IPS-15b (cell line): ENCODE measurements around the gene KRTAP7-1.

ENCODE experiments used
- H3K27me3 ChIP-seq: one replicate; pipeline ENCODE4 v1.6.1; 2013; ENCODE audit warnings: low read length; ENCODE audit not compliant: control insufficient read depth, insufficient read depth
- H3K36me3 ChIP-seq: one replicate; pipeline ENCODE4 v1.6.1; 2013; ENCODE audit warnings: low read length; ENCODE audit not compliant: control insufficient read depth, insufficient read depth
- H3K4me1 ChIP-seq: one replicate; pipeline ENCODE4 v1.6.1; 2013; ENCODE audit warnings: mild to moderate bottlenecking, low read length; ENCODE audit not compliant: control insufficient read depth, insufficient read depth
- H3K4me3 ChIP-seq: one replicate; pipeline ENCODE4 v1.5.1; 2013; ENCODE audit warnings: low read depth, low read length
- H3K9ac ChIP-seq: one replicate; pipeline ENCODE4 v1.6.1; 2013; ENCODE audit warnings: low read depth, mild to moderate bottlenecking, low read length
- H3K9me3 ChIP-seq: one replicate; pipeline ENCODE4 v1.6.1; 2013; ENCODE audit warnings: mild to moderate bottlenecking, low read length; ENCODE audit not compliant: control insufficient read depth, insufficient read depth

Gene KRTAP7-1, protein sequence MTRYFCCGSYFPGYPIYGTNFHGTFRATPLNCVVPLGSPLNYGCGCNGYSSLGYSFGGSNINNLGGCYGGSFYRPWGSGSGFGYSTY

DNA sequence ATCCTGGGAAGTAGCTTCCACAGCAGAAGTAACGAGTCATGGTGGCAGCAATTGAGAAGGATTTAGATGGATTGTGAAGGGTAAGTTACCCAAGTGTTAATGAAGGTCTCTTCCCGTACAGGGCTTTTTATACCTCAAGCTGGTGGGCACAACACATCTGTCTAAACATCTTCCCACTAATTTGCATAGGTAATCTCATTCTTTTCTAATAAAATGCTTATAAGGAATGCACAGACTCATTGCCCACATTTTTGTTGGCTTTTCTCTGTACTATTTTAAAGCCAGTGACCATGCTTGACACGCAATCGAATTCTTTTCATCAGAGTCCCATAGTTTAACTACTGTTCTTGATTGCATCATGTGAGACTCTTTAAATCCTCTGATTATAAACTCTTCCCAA lies at the start of gene KRTAP7-1:
KRTAP7-1 (minus strand) TSS at position 101 of the 400 bp plus-strand sequence; CDS start at position 40, 61 bp downstream.
- Histone ChIP-seq H3K9ac (no peak within 1 kb of the TSS), H3K4me3 (no peak within 1 kb of the TSS), H3K9me3 (no peaks in the 10 kb centered on the region), H3K27me3 (no peaks in the 10 kb centered on the region), H3K36me3 (no peaks in the 10 kb centered on the region), H3K4me1 (no peaks in the 10 kb centered on the region)

DNA sequence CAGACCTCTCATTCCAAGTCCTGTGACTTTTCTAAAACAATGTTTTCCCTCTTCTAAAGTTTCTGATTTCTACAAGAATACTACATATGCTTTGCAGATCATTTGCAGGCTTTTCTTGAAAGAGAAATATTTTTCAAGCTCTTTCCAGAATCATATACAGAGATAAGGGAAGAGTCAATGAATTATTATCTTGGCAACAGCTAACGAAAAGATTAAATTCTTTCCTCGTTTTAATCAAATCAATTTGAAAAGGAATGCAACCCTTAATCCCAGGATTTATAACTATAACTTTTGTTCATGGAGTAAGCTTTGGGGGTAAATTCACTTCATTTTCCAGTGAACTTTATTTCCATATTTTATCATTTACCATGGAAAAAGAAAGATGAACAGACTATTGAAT lies 45.0 kb upstream of the KRTAP7-1 start:
- H3K27me3 ChIP-seq, result no peaks in the 10 kb centered on the region

DNA sequence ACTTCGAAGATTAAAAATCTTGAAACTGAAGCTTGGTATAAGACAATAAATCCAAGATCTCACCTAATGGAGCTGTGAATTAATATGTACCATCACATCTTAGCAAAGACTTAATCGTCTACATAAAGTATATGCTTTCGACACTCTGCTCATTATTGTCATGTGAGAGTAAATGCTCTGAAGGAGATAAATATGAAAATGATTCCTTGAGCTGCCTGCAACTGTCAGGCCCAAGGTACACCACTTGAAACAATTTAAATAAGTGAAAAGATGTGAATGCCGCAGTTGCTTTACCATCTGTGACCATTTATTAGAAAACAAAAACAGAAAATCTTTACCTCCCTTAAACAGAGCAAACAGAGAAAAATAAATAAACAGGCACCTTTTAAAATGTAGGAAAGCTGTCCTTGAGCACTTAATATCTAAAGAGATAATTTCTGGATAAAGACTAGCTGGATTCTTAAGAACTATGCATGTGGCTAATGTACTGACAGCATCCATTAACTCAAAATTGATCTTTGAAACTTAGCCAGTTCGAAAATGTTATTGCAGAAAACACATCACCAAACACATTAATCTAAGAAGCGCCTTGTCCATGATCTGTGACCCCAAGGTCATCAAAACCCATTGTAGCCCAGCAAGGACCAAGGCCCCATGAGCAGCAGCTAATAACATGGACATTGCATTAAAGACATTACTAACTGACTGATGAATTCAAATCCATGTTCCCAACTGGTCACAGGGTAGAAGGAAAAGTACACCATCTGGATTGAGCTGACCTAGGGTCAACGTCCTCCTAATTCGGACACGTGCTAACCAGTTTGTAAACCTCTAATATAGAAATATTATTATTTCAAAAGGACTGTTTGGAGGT lies 18.3 kb upstream of the KRTAP7-1 start:
- no peaks in the 10 kb centered on the region for H3K27me3 ChIP-seq
- H3K36me3 ChIP-seq, result no peaks in the 10 kb centered on the region
- no peaks in the 10 kb centered on the region for H3K9me3 ChIP-seq

More for the DNA sequence above, 45.0 kb upstream of the KRTAP7-1 start:
- Histone ChIP-seq H3K9ac (no peak overlapping the region), H3K4me1 (no peaks in the 10 kb centered on the region), H3K4me3 (no peak overlapping the region), H3K36me3 (no peaks in the 10 kb centered on the region), H3K9me3 (no peaks in the 10 kb centered on the region)

DNA sequence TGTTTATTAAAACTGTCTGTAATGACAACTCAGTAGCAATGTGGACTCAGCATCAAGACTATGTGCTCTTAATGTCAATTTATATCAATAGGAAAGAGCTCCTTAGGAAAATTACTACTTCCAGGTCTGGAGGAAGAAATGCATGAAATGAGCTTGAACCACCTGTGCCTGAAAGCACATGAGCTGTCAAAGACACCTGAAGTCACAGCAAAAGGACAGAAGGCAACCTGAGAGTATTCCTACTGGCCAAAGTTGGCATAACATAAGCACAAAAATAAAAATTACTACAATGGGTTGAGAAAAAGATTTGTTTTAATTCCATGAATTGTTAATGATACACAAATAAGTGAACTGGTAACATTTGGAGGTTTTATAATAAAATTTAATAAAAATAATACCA lies 13.4 kb upstream of the KRTAP7-1 start:
- no peaks in the 10 kb centered on the region for H3K4me1 ChIP-seq
- no peaks in the 10 kb centered on the region for H3K27me3 ChIP-seq
- H3K9me3 ChIP-seq, result no peaks in the 10 kb centered on the region
- no peaks in the 10 kb centered on the region for H3K36me3 ChIP-seq
- no peak overlapping the region for H3K4me3 ChIP-seq
- H3K9ac ChIP-seq, result no peak overlapping the region

More for the DNA sequence above, 18.3 kb upstream of the KRTAP7-1 start:
- no peak overlapping the region for H3K9ac ChIP-seq
- no peak overlapping the region for H3K4me3 ChIP-seq
- H3K4me1 ChIP-seq, result no peaks in the 10 kb centered on the region

DNA sequence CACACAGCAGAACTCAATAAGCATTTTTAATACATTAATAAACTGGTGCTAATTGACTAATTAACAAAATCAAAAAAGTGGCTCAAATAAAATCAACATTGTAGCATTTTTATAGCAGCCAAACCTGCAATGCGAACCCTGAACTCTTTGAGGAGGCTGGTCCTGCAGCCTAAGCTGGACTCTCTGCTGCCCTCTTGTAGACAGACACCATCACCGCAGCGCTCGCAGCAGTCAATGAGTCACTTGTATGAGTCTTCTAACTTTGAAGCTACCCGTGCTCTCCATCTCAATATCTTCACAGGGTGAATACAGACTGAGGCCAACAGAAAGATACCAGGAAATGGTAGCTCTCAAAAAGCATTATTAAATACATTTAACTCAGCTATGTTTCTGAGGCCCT lies 9.7 kb upstream of the KRTAP7-1 start:
- H3K36me3 ChIP-seq, result no peaks in the 10 kb centered on the region
- H3K9me3 ChIP-seq, result no peaks in the 10 kb centered on the region
- no peaks in the 10 kb centered on the region for H3K27me3 ChIP-seq
- H3K4me1 ChIP-seq, result no peaks in the 10 kb centered on the region
- H3K9ac ChIP-seq, result no peak overlapping the region
- H3K4me3 ChIP-seq, result no peak overlapping the region

DNA sequence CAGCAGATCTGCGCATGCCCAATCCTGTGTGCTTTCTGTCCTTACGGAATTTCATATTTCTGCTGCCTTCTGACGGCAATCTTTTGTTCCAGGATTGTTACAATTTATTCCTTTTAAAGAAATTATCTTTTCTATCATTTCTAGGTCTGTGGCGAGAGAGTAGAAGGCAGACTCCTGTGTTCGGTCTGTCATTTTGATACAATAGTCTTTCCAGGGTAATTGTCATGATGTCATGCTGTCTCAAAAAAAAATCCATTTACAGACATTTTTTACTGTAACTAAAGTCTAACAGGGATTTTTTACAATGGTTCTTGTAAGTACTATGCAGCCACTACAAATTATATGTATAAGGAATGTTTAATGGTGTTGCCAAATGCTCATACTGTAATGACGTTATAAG lies 9.0 kb upstream of the KRTAP7-1 start:
- H3K36me3 ChIP-seq, result no peaks in the 10 kb centered on the region
- no peaks in the 10 kb centered on the region for H3K27me3 ChIP-seq
- H3K4me1 ChIP-seq, result no peaks in the 10 kb centered on the region
- no peak overlapping the region for H3K9ac ChIP-seq
- no peak overlapping the region for H3K4me3 ChIP-seq
- H3K9me3 ChIP-seq, result no peaks in the 10 kb centered on the region

DNA sequence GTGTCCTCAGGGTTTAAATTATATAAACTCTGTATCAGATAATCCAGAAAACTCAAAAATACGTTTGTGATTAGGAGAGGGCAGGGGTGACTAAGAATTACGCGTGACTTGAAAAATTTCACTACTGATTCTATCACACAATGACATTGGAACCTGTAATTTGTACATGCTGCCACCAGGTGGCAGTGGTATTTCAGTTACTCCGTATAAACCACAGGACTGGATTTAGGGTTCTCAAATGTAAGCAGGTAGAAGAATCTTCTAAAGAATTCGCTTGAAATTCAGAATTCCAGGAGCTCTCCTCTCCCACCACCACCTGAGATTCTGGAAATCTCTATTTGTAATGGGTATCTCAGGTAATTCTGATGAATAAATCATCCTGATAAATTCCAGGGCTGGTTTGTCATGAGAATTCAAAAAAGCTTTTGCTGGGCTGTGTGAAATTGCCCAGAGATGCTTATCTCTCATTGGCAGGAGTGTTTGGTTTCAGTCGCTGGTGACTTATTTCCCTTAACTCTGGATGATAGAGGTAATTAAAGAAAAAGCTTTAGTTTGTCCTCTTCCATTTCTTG lies 1.7 kb upstream of the KRTAP7-1 start:
- Histone ChIP-seq H3K9me3 (no peaks in the 10 kb centered on the region), H3K4me3 (no peak overlapping the region), H3K4me1 (no peaks in the 10 kb centered on the region), H3K36me3 (no peaks in the 10 kb centered on the region), H3K27me3 (no peaks in the 10 kb centered on the region), H3K9ac (no peak overlapping the region)

DNA sequence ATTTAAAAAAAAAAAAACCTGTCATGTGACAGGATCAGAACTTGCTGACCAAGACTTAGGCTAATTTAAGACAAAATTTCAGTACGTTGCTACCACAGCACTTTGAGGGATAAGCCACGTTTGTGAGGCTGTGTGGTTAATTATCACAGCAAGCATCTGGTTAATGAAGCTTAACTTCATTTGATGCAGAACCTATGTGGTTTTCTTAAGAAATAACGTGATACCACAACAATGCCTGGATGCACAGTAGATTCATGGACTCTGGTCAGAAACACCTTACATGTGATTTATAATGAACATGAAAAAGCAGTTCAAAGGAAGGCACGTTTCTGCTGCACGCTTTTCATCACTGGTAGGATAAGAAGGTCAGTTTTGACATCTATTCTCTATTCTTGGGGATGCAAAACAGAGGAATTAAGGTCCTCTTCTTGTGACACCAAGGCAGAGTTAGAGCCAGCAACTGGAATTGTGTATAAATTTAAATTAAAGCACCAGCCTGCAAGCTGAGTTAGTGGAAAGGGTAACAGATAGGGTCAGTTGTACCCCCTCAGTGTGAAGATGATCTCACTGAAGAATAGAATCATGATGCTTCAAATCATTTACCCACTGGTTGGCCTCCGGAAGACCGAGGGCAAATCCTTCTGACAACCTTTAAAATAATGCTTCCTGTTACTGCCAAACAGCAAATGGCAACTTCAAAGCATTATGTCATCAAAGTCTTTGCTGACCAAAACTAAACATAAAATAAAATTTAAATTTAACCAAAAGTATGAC lies 10.5 kb downstream of the KRTAP7-1 start:
- Histone ChIP-seq H3K9me3 (no peaks in the 10 kb centered on the region), H3K36me3 (no peaks in the 10 kb centered on the region), H3K4me3 (no peak overlapping the region), H3K9ac (no peak overlapping the region), H3K4me1 (no peaks in the 10 kb centered on the region), H3K27me3 (no peaks in the 10 kb centered on the region)

DNA sequence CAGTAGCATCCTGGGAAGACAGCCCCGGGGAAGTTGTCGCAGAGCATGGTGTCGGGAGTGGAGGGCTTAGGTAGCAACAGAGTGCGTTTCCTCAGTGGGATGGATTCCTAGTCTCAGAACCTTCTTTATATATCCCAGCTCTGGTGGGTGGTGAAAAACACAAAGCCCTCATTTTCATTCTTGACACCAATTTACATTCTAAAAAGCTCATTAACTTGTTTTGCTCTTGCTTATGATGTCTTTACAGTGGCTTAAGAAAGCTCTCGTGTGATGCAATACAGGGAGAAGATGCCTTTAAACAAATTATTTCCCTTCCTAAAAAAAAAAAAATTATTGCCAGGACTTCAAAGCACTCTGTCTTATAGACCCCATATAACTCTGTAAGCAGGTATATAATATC lies 16.4 kb downstream of the KRTAP7-1 start, which contains the start of gene KRTAP8-1:
KRTAP8-1 (minus strand) TSS at position 101 of the 400 bp plus-strand sequence; CDS start at position 47, 54 bp downstream.
- Histone ChIP-seq H3K9ac (no peak within 1 kb of the TSS), H3K4me1 (no peaks in the 10 kb centered on the region), H3K4me3 (no peak within 1 kb of the TSS), H3K36me3 (no peaks in the 10 kb centered on the region), H3K27me3 (no peaks in the 10 kb centered on the region), H3K9me3 (no peaks in the 10 kb centered on the region)

DNA sequence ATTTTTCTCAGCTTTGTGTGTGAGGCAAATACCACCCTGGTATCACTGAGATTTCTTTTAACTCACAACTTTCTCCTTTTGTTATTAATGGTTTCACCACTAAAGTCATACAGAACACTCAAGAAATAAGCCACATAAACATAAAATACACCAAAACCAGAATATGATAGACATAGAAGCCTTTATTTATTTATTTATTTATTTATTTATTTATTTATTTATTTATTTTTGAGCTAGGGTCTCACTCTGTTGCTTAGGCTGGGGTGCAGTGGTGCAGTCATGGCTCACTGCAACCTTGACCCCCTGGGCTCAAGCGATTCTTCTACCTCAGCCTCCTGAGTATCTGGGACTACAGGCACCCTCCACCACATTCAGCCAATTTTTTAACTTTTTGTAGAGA lies 29.0 kb downstream of the KRTAP7-1 start:
- Histone ChIP-seq H3K9ac (no peak overlapping the region), H3K9me3 (no peaks in the 10 kb centered on the region), H3K27me3 (no peaks in the 10 kb centered on the region), H3K36me3 (no peaks in the 10 kb centered on the region), H3K4me1 (no peaks in the 10 kb centered on the region), H3K4me3 (no peak overlapping the region)

DNA sequence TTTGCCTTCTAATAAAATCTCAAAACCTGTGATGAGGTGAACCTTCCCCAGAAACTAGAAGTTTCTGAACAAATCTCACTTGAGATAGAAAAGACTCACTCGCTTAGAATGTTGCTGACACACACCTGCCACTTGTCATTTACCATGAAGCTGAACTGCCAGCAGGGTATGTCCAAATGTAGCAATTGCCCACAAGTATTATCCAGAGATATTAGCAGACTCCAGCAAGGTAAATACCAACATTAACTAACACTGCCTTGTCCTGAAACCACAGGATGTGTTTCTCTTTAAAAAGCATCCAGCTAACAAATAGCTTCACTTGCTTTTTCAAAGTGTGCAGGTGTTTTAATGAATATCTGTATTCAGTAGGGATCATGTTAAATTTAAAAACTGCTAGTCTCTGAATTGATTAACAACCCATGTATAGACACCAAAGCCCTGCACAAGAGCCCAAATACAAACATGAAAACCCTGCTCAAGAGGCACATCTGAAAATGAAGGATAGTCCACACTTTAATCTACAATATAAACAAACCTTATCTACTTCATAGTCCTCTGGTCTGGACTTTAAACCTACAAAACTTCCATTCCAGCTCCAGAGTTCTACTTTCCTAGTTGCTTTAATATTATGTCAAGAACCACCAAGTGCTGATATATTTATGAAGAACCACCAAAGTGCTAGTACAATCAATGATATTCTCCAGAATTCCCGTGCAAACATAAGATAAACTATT lies 35.8 kb downstream of the KRTAP7-1 start:
- Histone ChIP-seq H3K4me3 (no peak overlapping the region), H3K9me3 (no peaks in the 10 kb centered on the region), H3K4me1 (no peaks in the 10 kb centered on the region), H3K36me3 (no peaks in the 10 kb centered on the region), H3K9ac (no peak overlapping the region), H3K27me3 (no peaks in the 10 kb centered on the region)
